Stomach smooth muscle (tissue), 2 donors: ENCODE measurements around the gene SLC30A7.
A peak's percentile ranks its signal among the peaks of the same experiment; 100 is the strongest.

Experiments used
- H3K27ac ChIP-seq: one replicate; pipeline ENCODE4 v1.7.0; 2013; ENCODE audit warnings: mild to moderate bottlenecking, low read length, inconsistent platforms
- H3K27me3 ChIP-seq, 2 donors: one replicate each; pipeline ENCODE4 v1.7.0; 2013; ENCODE audit warnings: low read length in 2 of 2; ENCODE audit not compliant: insufficient read depth in 2 of 2, control insufficient read depth in 1 of 2
- H3K36me3 ChIP-seq, 2 donors: one replicate each; pipeline ENCODE4 v1.7.0; 2013; ENCODE audit warnings: low read length in 2 of 2; ENCODE audit not compliant: control insufficient read depth in 2 of 2, insufficient read depth in 2 of 2
- H3K4me1 ChIP-seq: one replicate; pipeline ENCODE4 v1.7.0; 2013; ENCODE audit warnings: low read length; ENCODE audit not compliant: control insufficient read depth, insufficient read depth
- H3K4me3 ChIP-seq, 2 donors: one replicate each; pipeline ENCODE4 v1.7.0; 2013; ENCODE audit warnings: low read length in 2 of 2
- H3K9ac ChIP-seq, 2 donors: one replicate each; pipeline ENCODE4 v1.7.0; 2013; ENCODE audit warnings: low read length in 2 of 2, mild to moderate bottlenecking in 1 of 2
- H3K9me3 ChIP-seq, 2 donors: one replicate each; pipeline ENCODE4 v1.7.0; 2013; ENCODE audit warnings: low read length in 2 of 2; ENCODE audit not compliant: control insufficient read depth in 2 of 2
- donor health status: healthy.
- donor health status: Pancreatic carcinoma.

Gene SLC30A7

DNA sequence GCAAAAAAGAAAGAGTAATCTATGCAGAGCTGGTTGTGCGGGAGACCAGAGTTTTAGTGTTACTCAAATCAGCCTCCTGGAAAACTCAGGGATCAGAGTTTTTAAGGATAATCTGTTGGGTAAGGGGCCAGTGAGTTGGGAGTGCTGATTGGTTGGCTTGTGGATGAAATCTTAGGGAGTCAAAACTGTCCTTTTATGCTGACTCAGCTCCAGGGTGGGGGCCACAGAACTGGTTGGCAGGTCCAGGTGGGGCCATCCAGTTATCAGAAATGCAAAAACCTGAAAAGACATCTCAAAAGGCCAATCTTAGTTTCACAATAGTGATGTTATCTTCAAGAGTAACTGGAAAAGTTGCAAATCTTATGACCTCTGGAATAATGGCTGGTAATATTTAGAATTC, 4.5 kb upstream of the SLC30A7 start:
- Histone ChIP-seq H3K4me1 (peaks cover 9% of the 10 kb centered on the region), H3K27ac (no peak overlapping the region), H3K9me3 (no peaks in the 10 kb centered on the region), H3K9ac (no peak overlapping the region), H3K27me3 (no peaks in the 10 kb centered on the region), H3K36me3 (no peaks in the 10 kb centered on the region), H3K4me3 (no peak overlapping the region)

DNA sequence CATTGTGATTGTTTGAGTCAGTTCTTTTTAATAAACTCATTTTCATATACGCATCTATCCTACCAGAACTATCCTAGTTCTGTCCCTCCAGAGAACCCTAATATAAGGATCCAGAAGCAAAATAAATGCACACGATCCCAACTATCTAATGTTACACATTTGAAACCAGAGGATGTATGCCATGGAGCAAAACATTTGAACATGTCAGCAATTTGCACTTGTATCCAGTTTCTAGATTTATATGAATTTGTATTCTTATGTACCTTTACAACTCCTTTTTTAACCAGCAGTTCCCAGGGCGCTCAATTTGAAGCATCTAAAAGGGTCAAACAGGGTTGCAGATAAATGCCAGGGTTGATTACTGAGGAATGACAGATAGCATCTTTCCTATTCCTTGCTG, 3.3 kb upstream of the SLC30A7 start:
- Histone ChIP-seq H3K27ac (no peak overlapping the region), H3K9ac (no peak overlapping the region)

DNA sequence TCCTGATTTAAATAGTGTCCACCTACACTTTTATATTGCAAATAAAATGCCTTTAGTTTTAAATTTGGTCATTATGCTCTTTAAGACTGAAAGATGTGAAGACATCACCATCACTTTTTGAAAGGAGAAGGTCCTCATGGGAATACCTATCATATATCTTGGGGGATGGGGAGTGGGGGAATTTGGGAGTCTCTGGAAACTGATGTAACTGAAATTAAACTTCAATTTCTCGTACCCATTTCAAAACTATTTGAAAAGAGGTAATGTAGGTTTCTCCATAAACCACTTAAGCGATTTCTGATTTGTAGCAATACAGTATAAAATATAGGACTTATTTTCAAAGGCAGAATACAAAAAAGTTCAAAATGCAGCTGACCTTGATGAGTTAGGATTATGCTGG, 2.2 kb upstream of the SLC30A7 start:
- Histone ChIP-seq H3K4me3 (peak overlapping the region; percentile 1 to 96), H3K27ac (no peak overlapping the region), H3K27me3 (no peaks in the 10 kb centered on the region), H3K36me3 (no peaks in the 10 kb centered on the region), H3K4me1 (peaks cover 13% of the 10 kb centered on the region), H3K9ac (peak overlapping the region in 1 of 2 donors; percentile 99), H3K9me3 (no peaks in the 10 kb centered on the region)

More for the DNA sequence above, 3.3 kb upstream of the SLC30A7 start:
- Histone ChIP-seq H3K4me1 (peaks cover 13% of the 10 kb centered on the region), H3K9me3 (no peaks in the 10 kb centered on the region), H3K36me3 (no peaks in the 10 kb centered on the region), H3K27me3 (no peaks in the 10 kb centered on the region), H3K4me3 (no peak overlapping the region)

DNA sequence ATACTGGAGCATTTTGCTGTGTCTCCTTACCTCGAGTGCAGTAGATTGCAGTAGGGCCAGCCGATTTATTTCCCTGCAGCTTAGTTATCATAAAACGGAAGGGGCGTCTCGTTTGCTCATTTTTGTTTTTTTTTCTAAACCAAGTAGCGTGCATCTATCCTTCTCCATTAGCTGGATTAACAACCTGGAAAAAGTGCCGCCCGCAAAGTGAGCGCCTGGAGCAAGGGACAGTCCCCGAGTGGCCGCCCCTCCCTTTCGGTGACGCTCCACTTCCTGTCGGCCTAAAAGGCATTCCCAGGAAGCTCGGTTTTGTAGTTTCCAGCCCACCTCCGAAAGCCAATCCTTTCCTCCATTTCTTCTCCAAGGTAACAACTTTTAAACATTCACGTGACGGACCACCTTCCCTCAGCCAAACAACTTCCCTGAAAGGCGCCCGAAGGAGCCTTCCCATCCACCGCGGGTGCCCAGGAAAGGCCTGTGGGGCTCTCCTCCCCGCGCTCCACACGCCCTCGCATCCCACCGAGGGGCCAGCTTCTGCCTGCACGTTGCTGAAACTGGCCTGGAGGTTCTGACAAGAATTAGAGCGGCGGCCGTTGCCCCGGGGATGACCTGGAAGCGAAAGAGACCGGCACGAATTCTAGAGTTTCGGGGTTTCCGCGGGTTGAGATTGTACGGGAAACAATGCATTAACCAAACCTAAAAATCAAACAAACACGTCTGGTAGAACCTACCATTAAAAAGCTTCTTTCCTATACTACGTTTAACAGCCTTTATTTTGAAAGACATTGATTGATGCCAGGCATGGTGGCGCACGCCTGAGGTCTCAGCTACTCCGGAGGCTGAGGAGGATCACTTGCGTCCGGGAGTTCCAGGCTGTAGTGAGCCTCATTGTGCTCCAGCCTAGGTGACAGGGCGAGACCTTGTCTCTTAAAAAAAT, 1.0 kb upstream of the SLC30A7 start, which contains the start of gene EXTL2:
EXTL2 (minus strand) TSS at position 240 of the 937 bp plus-strand sequence. CDS start 6,085 bp downstream, outside the sequence.
- no peaks in the 10 kb centered on the region for H3K9me3 ChIP-seq
- peak within 1 kb of the TSS; percentile 96 to 98 for H3K4me3 ChIP-seq
- no peaks in the 10 kb centered on the region for H3K27me3 ChIP-seq
- H3K4me1 ChIP-seq: peaks cover 13% of the 10 kb centered on the region
- H3K36me3 ChIP-seq: peaks cover 0 to 3% of the 10 kb centered on the region in 2 donors
- peak within 1 kb of the TSS; percentile 89 to 99 for H3K9ac ChIP-seq
- peak within 1 kb of the TSS; percentile 90 for H3K27ac ChIP-seq

DNA sequence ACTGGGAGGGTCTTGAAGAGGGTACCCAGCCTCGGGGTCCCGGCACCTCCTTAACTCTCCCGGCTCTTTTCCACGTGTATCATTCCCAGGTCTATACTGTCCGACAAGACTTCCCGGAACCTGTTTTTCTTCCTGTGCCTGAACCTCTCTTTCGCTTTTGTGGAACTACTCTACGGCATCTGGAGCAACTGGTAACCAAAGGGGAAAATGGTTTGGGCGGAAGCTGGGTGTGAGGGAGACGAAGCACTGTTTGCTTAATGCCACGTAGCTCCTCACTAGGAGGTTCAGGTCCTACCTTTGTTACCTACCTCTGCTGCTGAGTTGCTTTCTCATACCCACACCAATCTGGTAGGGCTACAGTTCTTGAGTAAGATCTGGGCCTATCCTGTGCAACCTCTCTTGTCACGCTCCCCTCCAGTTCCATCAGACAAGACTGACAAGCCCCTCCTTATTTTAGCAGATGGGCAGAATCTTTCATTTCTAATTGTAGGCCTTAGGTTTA, 642 bp downstream of the SLC30A7 start:
- peak overlapping the region; percentile 95 to 99 for H3K9ac ChIP-seq
- H3K27ac ChIP-seq: peak overlapping the region; percentile 90
- H3K27me3 ChIP-seq: no peaks in the 10 kb centered on the region
- H3K4me1 ChIP-seq: peaks cover 13% of the 10 kb centered on the region
- no peaks in the 10 kb centered on the region for H3K9me3 ChIP-seq
- peak overlapping the region; percentile 96 to 98 for H3K4me3 ChIP-seq
- H3K36me3 ChIP-seq: peaks cover 0 to 3% of the 10 kb centered on the region in 2 donors

DNA sequence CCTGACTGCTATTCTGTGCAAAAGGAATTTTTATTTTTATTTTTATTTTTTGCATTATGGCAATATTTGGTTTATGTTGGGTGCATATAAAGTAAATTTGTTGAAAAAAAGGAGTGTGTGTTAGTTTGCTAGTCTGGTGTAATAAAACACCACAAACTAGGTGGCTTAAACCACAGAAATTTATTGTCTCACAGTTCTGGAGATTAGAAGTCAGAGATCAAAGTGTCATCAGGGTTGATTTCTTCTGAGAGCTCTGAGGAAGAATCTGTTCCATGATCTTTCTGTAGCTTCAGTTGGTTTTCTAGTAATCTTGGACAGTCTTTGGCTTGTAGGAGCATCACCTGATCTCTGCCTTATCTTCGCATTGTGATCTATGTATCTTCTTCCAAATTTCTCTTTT, 6.5 kb downstream of the SLC30A7 start:
- H3K9me3 ChIP-seq: no peaks in the 10 kb centered on the region
- H3K27ac ChIP-seq: no peak overlapping the region
- H3K4me3 ChIP-seq: no peak overlapping the region
- no peaks in the 10 kb centered on the region for H3K4me1 ChIP-seq
- no peak overlapping the region for H3K9ac ChIP-seq
- H3K27me3 ChIP-seq: no peaks in the 10 kb centered on the region
- peaks cover 0 to 11% of the 10 kb centered on the region in 2 donors for H3K36me3 ChIP-seq

DNA sequence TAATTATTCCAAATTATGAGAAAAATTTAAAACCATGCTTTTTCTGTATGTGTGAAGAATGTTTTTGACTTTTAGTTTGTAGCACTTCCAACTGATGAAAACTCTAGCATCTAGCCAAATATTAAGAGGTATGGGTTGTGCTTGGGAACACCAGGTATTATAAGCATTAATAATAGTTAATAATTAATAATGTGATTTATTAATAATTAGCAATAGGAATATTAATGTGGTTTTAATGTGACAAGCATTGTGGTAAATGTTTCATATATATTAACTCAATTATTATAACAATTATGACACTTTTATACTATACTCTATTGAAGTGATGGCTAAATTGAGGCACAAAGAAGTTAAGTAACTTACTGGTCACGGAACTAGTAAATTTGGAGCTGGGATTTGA, 7.9 kb downstream of the SLC30A7 start:
- peaks cover 3 to 19% of the 10 kb centered on the region in 2 donors for H3K36me3 ChIP-seq
- no peaks in the 10 kb centered on the region for H3K9me3 ChIP-seq

DNA sequence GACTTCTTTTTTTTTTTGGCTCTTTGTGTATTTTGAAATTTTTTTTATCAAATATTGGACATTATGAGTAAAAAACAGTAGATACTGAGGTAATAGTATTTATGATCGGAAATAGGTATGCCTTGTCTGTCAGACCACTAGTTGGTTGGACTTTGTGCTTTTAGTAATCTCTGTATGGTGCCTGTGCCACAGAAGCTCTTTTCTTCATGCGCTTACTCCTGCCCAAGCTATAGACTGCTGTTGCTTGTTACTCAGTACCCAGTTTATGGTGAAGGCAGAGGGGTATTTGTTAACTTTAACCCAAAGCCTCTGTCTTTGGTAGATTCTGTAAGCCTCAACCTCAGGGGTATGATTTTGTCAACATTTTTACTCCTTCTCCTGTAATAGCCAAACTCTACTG, 8.6 kb downstream of the SLC30A7 start:
- Histone ChIP-seq H3K36me3 (peaks cover 3 to 26% of the 10 kb centered on the region in 2 donors), H3K27me3 (no peaks in the 10 kb centered on the region), H3K9me3 (no peaks in the 10 kb centered on the region), H3K27ac (no peak overlapping the region), H3K4me1 (no peaks in the 10 kb centered on the region), H3K4me3 (no peak overlapping the region), H3K9ac (no peak overlapping the region)

More for the DNA sequence above, 7.9 kb downstream of the SLC30A7 start:
- Histone ChIP-seq H3K9ac (no peak overlapping the region), H3K4me1 (no peaks in the 10 kb centered on the region), H3K27ac (no peak overlapping the region), H3K4me3 (no peak overlapping the region), H3K27me3 (no peaks in the 10 kb centered on the region)

DNA sequence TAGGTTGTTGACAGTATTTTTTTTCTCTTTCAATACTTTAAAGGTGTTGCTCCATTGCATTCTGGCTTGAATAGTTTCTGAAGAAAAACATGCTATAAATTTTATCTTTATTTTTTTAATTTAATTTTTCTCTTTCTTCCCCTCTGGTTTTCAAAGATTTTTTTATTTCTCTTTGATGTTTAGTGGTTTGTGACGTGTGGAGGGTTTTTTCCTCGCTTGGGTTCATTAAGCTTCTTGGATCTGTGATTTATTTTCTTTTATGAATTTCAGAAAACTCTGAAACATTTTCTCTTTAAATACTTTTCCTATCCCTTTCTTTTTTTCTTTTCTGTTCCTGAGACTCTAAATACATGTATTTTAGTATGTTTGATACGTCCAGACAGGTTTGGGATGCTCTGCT, 9.3 kb downstream of the SLC30A7 start:
- H3K4me3 ChIP-seq: no peak overlapping the region
- no peaks in the 10 kb centered on the region for H3K27me3 ChIP-seq
- no peaks in the 10 kb centered on the region for H3K9me3 ChIP-seq
- H3K36me3 ChIP-seq: peaks cover 5 to 25% of the 10 kb centered on the region in 2 donors
- H3K4me1 ChIP-seq: no peaks in the 10 kb centered on the region
- H3K9ac ChIP-seq: no peak overlapping the region
- no peak overlapping the region for H3K27ac ChIP-seq

DNA sequence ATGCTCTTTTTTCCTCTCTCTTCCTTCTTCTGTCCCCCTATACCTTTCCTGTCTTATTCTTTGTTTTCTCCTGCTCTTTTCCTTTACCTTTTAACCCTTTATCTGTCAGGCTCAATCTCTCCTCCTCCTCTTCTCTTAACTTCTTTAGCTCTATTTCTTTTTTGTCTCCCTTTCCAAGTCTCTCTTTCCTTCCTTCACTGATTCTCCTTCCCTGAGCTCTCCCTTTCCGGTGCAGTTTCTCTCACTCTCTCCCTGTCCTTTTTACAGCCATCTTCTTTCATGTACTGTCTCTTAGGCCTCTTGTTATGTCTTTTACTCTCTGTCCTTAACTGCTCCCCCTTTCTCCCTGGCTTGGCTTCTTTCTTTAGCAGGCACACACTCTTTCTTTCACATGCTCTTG, 12.0 kb downstream of the SLC30A7 start:
- Histone ChIP-seq H3K4me3 (no peak overlapping the region), H3K9me3 (no peaks in the 10 kb centered on the region), H3K27me3 (no peaks in the 10 kb centered on the region), H3K36me3 (peaks cover 8 to 33% of the 10 kb centered on the region in 2 donors), H3K4me1 (no peaks in the 10 kb centered on the region), H3K27ac (no peak overlapping the region), H3K9ac (no peak overlapping the region)

DNA sequence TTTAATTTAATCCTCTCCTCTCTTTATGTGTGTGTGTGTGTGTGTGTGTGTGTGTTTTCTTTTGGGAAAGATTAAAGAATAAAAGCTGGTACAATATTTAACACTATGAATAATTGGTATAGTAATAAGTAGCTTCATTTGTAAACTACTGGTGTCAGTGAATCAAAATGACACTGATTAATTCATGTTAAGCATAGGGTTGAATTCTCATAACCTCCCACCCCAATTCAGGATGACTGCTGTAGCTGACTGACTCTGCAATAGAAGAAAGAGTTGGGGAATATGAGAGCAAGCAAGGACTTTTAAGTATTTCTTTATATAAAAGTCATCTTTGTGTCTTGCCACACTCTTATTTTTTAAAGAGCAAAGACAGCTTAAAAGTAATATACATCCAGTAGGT, 13.1 kb downstream of the SLC30A7 start:
- H3K4me3 ChIP-seq: no peak overlapping the region
- H3K4me1 ChIP-seq: no peaks in the 10 kb centered on the region
- H3K9ac ChIP-seq: no peak overlapping the region
- H3K27ac ChIP-seq: no peak overlapping the region
- H3K27me3 ChIP-seq: no peaks in the 10 kb centered on the region
- H3K9me3 ChIP-seq: no peaks in the 10 kb centered on the region
- H3K36me3 ChIP-seq: peaks cover 9 to 41% of the 10 kb centered on the region in 2 donors
